ENCODE data around the gene GFOD2.
"Not testable (repeated sequence)": the region's sequence is repeated elsewhere in the genome, so short reads cannot be mapped to it uniquely, and the experiment has no call there.

Gene GFOD2

GRCh38 chr16:67719048-67719777 lies at the start of gene GFOD2:
GFOD2 (minus strand) TSS chr16:67719316; CDS start chr16:67685715, 33,601 bp downstream.
- no peak for FAIRE-seq

DNA sequence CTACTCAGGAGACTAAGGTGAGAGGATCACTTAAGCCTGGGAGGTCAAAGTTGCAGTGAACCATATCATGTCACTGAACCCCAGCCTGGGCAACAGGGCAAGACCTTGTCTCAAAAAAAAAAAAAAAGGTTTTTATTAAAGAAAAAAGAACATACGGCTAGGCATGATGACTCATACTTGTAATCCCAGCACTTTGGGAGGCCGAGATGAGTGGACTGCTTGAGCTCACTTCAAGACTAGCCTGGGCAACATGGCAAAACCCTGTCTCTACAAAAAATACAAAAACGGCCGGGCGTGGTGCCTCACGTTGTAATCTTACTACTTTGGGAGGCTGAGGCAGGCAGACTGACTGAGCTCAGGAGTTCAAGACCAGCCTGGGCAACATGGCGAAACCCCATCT lies 48.8 kb upstream of the GFOD2 start:
- FAIRE-seq = no peak

- FAIRE-seq = no peak
Observed at GRCh38 chr16:67766291-67766690, 47.2 kb upstream of the GFOD2 start.

DNA sequence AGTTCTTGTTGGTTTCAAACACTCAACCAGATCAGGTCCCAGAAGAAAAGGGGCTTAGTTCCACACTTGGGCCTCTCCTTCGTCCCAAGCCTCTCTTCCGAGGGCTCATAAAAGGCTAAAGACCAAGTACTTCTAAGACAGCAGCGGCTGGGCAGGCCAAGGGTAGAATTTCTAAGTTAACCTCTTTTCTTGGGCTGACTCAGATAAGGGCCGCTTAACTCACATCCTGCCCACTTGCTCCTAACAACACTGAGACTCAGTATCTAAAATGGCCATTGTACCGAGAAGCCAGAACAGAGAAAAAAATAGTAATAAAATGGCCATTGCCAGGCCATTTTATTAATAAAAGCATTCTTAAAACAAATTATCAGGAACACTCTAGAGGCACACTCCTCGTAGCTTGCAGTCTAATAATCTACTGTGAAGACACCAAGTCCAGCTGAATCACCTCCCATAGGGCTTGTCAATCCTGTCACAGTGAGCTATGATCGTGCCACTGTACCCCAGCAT lies 45.1 kb upstream of the GFOD2 start:
- no peak for FAIRE-seq

GRCh38 chr16:67763066-67763465 lies 44.0 kb upstream of the GFOD2 start:
- no peak for FAIRE-seq

- no peak for FAIRE-seq
Observed at GRCh38 chr16:67762385-67762784, 43.3 kb upstream of the GFOD2 start.

- FAIRE-seq = no peak
Observed at GRCh38 chr16:67761924-67762323, 42.8 kb upstream of the GFOD2 start.

- FAIRE-seq = no peak
Observed at GRCh38 chr16:67760956-67761230, 41.8 kb upstream of the GFOD2 start.

DNA sequence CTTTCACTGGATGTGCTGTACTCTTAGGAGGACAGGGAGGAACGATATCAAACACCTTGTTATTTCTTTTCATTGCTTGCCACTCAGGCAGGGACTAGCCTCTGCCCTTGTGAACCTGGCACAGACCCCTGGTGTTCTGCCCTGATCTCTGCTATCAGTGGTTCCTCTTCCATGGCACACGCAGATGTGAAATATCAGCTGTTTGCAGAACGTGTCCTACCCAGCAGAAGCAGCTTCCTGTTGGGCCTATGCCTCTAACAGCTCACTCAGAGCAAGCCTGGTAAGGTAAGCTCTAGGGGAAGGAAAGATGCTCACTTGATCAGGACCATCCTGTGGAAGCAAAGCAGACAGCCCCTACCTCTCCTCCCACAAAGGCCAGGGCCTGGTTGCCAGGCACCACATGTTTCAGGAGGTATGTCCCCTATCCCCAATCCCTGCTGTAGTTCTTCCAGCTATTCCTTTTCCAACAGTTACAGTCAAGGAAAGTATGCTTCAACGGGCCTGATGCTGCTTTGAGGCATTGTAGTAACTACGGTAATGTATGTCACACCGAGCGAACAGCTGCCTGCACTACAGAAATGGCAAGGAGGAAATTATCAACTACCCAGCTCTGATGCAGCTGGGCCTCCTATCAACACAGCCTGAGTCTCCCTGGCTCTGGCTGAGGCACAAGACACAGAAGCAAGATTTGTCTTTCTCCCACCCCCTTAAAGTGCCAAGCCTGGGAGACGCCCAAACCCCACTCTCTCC lies 41.3 kb upstream of the GFOD2 start:
- no peak for FAIRE-seq

GRCh38 chr16:67758966-67759365 lies 39.9 kb upstream of the GFOD2 start:
- no peak for FAIRE-seq

DNA sequence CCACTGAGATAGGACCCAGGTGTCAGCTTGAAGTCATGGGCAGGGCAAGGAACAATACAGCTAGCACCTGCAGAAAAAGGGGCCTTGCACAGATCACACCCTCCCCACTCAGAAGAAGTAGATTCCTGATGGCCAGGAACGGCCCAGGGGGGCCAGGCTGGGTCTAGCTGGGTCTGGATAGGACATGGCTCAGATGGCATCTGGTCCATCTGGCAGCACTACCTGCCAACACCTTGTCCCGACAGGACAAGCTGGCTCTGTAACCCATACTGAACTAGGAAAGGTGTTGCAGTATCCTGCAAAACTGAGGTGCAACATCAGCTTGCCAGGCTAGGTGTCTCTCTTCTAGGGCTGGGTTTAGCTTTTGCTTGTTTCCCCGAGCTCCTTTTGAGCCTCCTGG lies 38.9 kb upstream of the GFOD2 start:
- FAIRE-seq = no peak

- no peak for FAIRE-seq
Observed at GRCh38 chr16:67752641-67753040, 33.5 kb upstream of the GFOD2 start.

DNA sequence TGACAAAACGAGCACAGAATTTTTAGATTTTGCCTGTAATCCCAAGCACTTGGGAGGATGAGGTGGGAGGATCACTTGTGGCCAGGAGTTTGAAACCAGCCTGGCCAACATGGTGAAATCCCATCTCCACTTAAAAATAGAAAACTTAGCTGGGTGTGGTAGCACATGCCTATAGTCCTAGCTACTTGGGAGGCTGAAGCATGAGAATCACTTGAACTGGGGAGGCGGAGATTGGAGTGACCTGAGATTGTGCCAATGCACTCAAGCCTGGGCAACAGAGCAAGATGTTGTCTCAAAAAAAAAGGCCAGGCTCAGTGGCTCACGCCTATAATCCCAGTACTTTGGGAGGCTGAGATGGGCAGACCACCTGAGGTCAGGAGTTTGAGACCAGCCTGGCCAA lies 32.2 kb upstream of the GFOD2 start:
- not testable (repeated sequence) for FAIRE-seq

- no peak for FAIRE-seq
Observed at GRCh38 chr16:67750466-67750865, 31.4 kb upstream of the GFOD2 start.

DNA sequence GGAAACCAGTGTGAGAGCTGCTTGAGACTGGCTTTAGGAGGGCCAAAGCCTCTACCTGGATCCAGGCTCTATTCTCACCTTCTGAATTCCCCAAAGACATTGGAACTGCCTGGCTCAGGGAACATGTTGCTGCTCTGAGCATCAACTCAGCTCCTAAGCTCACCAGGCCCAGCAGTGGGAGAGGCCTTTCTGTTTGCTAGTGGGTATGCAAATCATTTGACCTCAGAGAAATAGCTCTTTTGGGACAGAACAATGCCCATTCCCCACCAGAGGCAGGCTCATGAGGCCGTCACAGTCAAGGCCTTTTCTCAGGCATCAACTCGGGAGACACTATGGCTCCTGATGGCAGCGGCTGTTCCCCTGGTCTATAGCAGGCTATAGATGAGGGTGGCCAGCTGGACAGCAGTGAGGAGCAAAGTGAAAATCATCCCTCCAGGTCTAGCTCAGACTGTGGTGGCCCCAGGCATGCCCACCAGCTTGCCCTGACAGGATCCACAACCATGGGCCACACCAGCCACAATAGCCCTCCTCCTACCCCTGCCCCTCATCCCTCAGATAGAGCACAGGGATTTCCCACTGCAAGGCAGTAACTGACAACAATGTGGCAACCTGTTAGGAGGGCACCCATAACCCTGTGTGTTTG lies 30.4 kb upstream of the GFOD2 start:
- FAIRE-seq = no peak

DNA sequence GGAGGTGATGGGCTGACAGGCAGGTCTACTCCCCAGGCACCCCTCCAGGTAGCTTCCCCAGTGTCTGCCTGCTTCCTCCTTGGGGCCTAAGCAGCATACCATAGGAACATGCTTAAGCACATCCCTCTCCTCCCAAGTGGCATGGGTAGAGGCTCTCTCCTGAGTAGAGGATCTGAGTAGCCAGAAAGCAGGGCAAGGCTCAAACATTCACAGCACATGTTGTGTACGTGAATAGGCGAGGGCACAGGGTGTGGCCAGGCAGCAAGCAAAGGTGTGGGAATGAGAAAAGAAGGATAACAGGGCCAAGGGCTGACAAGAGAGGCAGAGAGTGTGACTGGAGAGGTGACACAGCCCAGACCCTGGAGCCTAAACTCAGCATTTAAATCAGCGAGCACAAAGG lies 29.7 kb upstream of the GFOD2 start:
- FAIRE-seq = no peak

DNA sequence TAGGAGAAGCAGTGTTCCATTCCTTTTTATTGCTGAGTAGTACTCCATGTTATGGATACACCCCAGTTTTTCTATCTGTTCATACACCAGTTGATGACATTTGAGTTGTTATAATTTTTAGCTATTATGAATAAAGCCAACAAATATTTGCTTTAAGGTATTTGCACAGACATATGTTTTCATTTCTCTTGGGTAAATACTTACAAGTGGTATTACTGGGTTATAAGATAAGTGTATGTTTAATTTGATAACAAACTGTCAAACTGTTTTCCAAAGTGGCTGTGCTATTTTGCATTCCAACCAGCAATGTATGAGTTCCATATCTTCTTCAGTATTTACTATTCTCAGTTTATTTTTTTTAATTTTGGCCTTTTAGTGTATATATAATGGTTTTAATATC lies 27.7 kb upstream of the GFOD2 start:
- FAIRE-seq = no peak

DNA sequence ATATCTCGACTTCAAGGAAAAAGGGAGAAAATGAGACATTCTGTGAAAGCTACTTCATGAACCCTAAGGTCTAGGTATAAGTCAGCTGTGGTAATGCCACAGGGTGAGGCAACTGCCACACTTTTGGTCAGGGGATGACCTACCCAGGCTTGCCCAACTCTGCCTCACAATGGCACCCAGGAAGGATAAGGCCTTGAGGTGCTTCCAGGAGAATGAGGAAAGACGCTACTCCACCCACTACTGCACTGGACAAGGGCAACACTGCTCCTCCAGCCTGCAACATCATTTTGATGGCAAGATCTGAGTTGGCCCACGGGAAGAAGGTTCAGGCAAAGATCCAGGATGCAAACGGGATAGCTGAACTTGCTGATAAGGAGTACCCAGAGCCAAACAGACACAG lies 22.0 kb upstream of the GFOD2 start:
- no peak for FAIRE-seq

DNA sequence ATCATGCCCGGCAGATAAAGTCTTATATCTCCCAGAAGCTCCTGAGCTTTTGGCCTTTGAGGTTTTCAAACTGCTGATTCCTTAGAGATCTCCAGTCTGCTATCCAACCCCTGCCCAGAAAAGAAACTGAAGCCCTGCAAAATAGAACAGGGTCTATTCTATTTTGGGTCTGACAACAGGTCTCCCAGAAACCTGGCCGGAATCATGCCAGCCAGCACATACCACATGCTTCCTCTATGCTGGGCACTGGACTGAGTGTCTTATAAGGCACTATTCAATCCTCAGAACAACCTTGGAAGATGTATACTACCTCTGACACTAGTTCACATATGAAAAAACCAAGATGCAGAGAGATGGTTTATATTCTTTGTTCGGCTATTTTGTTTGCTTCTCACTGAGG lies 21.3 kb upstream of the GFOD2 start:
- no peak for FAIRE-seq

DNA sequence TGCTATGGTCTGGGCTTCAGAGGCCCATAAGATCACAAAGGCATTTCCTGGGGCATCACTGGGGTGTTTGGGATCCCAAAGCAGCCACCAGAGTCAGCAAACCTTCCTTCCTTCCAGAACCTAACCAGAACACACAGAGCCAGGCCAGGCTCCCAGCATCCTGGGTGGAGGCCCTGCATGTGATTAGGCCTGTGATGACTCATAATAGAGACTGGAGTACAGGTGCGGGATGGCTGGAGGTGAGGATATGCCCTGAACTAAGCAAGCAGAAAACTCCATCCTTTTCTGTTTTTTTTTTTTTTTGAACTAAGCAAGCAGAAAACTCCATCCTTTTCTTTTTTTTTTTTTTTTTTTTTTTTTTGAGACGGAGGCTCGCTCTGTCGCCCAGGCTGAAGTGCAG lies 17.7 kb upstream of the GFOD2 start:
- FAIRE-seq = no peak

GRCh38 chr16:67734731-67735201 lies 15.7 kb upstream of the GFOD2 start:
- no peak for FAIRE-seq

GRCh38 chr16:67733734-67734470 lies 14.8 kb upstream of the GFOD2 start:
- FAIRE-seq = no peak

DNA sequence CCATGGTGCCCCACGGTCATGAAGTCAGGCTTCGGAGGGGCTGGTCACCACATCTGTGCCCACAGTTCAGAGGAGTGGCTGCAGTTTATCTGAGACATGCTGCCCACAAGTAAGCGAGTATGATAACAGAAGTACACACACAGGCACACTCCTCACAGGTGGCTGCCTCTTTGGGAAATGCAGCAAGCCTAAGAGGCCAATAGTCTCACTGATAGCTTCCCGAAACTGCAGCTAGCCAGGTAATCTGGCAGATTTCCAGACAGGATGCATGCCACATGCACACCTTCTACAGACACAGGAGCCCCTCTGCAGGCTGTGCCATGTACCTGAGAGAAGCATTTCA lies 12.6 kb upstream of the GFOD2 start:
- no peak for FAIRE-seq
